GM13977 (cell line): ENCODE data around the gene RUBCNL.
A peak's percentile ranks its signal among the peaks of the same experiment; 100 is the strongest.

Source experiments
- DNase-seq: peaks from one replicate; pipeline ENCODE4 v3.0.0; 2012; ENCODE audit warnings: low spot score
- CTCF ChIP-seq: IDR thresholded peaks from 2 replicates; pipeline ENCODE4 v1.5.1; 2012; ENCODE audit warnings: mild to moderate bottlenecking, control low read depth; ENCODE audit not compliant: insufficient read depth; ENCODE audit errors: extremely low read depth, missing control alignments
- in situ Hi-C: fragments of 300-500 bp; cut with MboI; formaldehyde crosslinking; loops from one replicate; pipeline ENCODE4 v1.12.0; 2022; ENCODE audit warnings: low sequenced_read_pairs, low pct_unique_long_range_greater_than_20kb, mixed read lengths, inconsistent platforms; ENCODE audit not compliant: unreplicated experiment

The RUBCNL gene

GRCh38 chr13:46385946-46386345 lies 1.1 kb downstream of the RUBCNL start:
- DNase-seq: peak; percentile 46
- in situ Hi-C loops: no loop called here
- no peak for TF ChIP-seq CTCF

GRCh38 chr13:46383383-46383782 lies 3.7 kb downstream of the RUBCNL start:
- DNase-seq: no peak
- no peak for TF ChIP-seq CTCF
- in situ Hi-C loops: no loop called here

- in situ Hi-C loops: no loop called here
- no peak for DNase-seq
- no peak for TF ChIP-seq CTCF
These were observed 4.8 kb downstream of the RUBCNL start for GRCh38 chr13:46382224-46382623.

GRCh38 chr13:46380242-46380641 lies 6.8 kb downstream of the RUBCNL start:
- TF ChIP-seq CTCF: no peak
- DNase-seq: no peak
- in situ Hi-C loops: no loop called here

GRCh38 chr13:46379611-46380010 lies 7.4 kb downstream of the RUBCNL start:
- in situ Hi-C loops: no loop called here
- no peak for TF ChIP-seq CTCF
- no peak for DNase-seq

- no peak for TF ChIP-seq CTCF
- in situ Hi-C loops: no loop called here
- no peak for DNase-seq
These were observed 8.6 kb downstream of the RUBCNL start for GRCh38 chr13:46378411-46378810.

GRCh38 chr13:46377554-46377953 lies 9.5 kb downstream of the RUBCNL start:
- no peak for DNase-seq
- TF ChIP-seq CTCF: no peak
- in situ Hi-C loops: no loop called here
